ENCODE measurements around the gene GIT2.

- TF ChIP-seq CTCF (conservative IDR thresholded peaks at IDR 0.05) (no peak), EZH2 (IDR thresholded peaks at IDR 0.05; ENCODE audit: low read depth) (no peak)
These were observed 35.0 kb downstream of the GIT2 start for GRCh38 chr12:109961201-109961600.
